ENCODE measurements around the gene VDAC2. TPM values are rescaled to one million over a fixed set of nuclear protein-coding genes. Genes with fewer than 3 reads are reported as not detected.

VDAC2 gene
- total and polyA plus RNA-seq, 10 of the 15 experiments (the other 5 are each of a cell fraction or from before 2014, with no cell fraction given), result 73.4 to 294 (median 146) TPM

- ChIA-PET SMC1A (ENCODE audit: uncharacterized antibody, unreplicated experiment) (interaction anchor here (0.5 to 2.8 kb wide), 14 partner anchors 9 to 815 kb away, joined by 3 to 21 read pairs (median 4); partner anchors contain the start of genes COMTD1 and VDAC2), POLR2A (interaction anchor here (0.6 to 1.9 kb wide), 9 partner anchors 11 to 1839 kb away, joined by 3 to 6 read pairs (median 4); partner anchors contain the start of genes COMTD1 and VDAC2), CTCF (interaction anchor here (0.6 to 7.0 kb wide), 23 partner anchors 8 to 944 kb away, joined by 3 to 207 read pairs (median 5); partner anchors contain the start of genes COMTD1 and VDAC2), RAD21 (ENCODE audit: unreplicated experiment) (interaction anchor here (0.6 to 3.9 kb wide), 9 partner anchors 18 to 437 kb away, joined by 3 to 52 read pairs (median 5); partner anchors contain the start of genes COMTD1 and VDAC2)
- in situ Hi-C loops (cut with MboI) (no loop called here), intact Hi-C loops (cut with micrococcal nuclease; ENCODE audit: unreplicated experiment) (loop anchor here (1.0 kb wide), 1 partner anchor 48 kb away; no protein-coding TSS in a partner anchor)
- 55% methylated on average over 3 of the region's 3 CpGs for WGBS (ENCODE audit: insufficient coverage, insufficient replicate concordance, low lambda C conversion rate, missing lambda C conversion rate)
- peak; percentile 20 for DNase-seq (ENCODE audit: low read depth, low spot score)
- H3K27me3 ChIP-seq (replicated peaks in 1 of 2; ENCODE audit: control insufficient read depth in 2 of 2, insufficient read depth in 2 of 2, low read length in 1 of 2), result no peaks in the 10 kb centered on the region
- no TSS peak for BruUV-seq (replicated peaks)
- no peaks in the 10 kb centered on the region for H4K20me1 ChIP-seq (ENCODE audit: control insufficient read depth, insufficient read depth)
- H3K9me3 ChIP-seq (replicated peaks; ENCODE audit: control insufficient read depth, insufficient read depth, low read length), result no peaks in the 10 kb centered on the region
- H3K9ac ChIP-seq (ENCODE audit: control insufficient read depth, insufficient read depth, low read length), result no peak overlapping the region
- H3K4me2 ChIP-seq (ENCODE audit: control insufficient read depth, insufficient read depth), result no peak overlapping the region
- peak; percentile 90 for FAIRE-seq
- no peak overlapping the region for H3K27ac ChIP-seq (ENCODE audit: control insufficient read depth, insufficient read depth)
- H2AFZ ChIP-seq (ENCODE audit: control insufficient read depth, low read depth, low read length), result peak overlapping the region; percentile 48
- ATAC-seq, result peak; percentile 96
- no peak overlapping the region for H3K4me3 ChIP-seq
- no peaks in the 10 kb centered on the region for H3K4me1 ChIP-seq (ENCODE audit: control insufficient read depth, insufficient read depth, low read length)
- H3K36me3 ChIP-seq (ENCODE audit: control insufficient read depth in 2 of 2, insufficient read depth in 2 of 2, low read length in 1 of 2), result no peaks in the 10 kb centered on the region
- no peaks in the 10 kb centered on the region for H3K79me2 ChIP-seq (ENCODE audit: control insufficient read depth, insufficient read depth, low read length)
- TF ChIP-seq ZNF24 (IDR thresholded peaks at IDR 0.05) (no peak), HDAC2 (IDR thresholded peaks at IDR 0.05) (no peak), BRCA1 (IDR thresholded peaks at IDR 0.05; ENCODE audit: low read depth, low read length) (no peak), YY1 (IDR thresholded peaks at IDR 0.05; ENCODE audit: low read depth, low read length) (0 out of 2 replicates have a peak, but pooled peaks have one; percentile 25), NFYB (IDR thresholded peaks at IDR 0.05; ENCODE audit: insufficient read depth, low read depth, low read length) (no peak), RAD21 (IDR thresholded peaks at IDR 0.05; ENCODE audit: insufficient read depth, low read depth, low read length) (peak; percentile 83), HDGF (IDR thresholded peaks at IDR 0.05) (no peak), SMC3 (IDR thresholded peaks at IDR 0.05; ENCODE audit: borderline replicate concordance, low read length) (peak; percentile 82; the same call in 1 of the 2 replicates), NFYA (IDR thresholded peaks at IDR 0.05; ENCODE audit: borderline replicate concordance, low read depth, low read length) (no peak), SMAD1 (IDR thresholded peaks at IDR 0.05; ENCODE audit: low read depth, partially characterized antibody) (no peak), ZNF384 (IDR thresholded peaks at IDR 0.05; ENCODE audit: borderline replicate concordance, low read depth, low read length) (0 out of 2 replicates have a peak, but pooled peaks have one; percentile 26), SREBF2 (IDR thresholded peaks at IDR 0.05; ENCODE audit: low read length) (no peak), NR2C1 (IDR thresholded peaks at IDR 0.05) (no peak), CTCF (IDR thresholded peaks at IDR 0.05 in 2 of 3, conservative IDR thresholded peaks at IDR 0.05 in 1 of 3; ENCODE audit: control insufficient read depth in 2 of 3, extremely low read depth in 1 of 3, insufficient read depth in 1 of 3, low read depth in 3 of 3, low read length in 3 of 3) (peak; percentile 75 to 81 (median 79)), RUNX3 (IDR thresholded peaks at IDR 0.05; ENCODE audit: low read length) (peak; percentile 40), USF2 (IDR thresholded peaks at IDR 0.05; ENCODE audit: borderline replicate concordance, low read depth, low read length) (no peak), SKIL (IDR thresholded peaks at IDR 0.05; ENCODE audit: low read depth, poor library complexity, severe bottlenecking) (no peak), BCL3 (IDR thresholded peaks at IDR 0.05; ENCODE audit: borderline replicate concordance, insufficient read depth, low read depth, low read length, poor library complexity, severe bottlenecking) (no peak)
These were observed 22.6 kb upstream of the VDAC2 start for GRCh38 chr10:75187961-75188426.
